Transverse colon (tissue), 4 donors: ENCODE measurements around the gene CDH13.

Source experiments
- POLR2A ChIP-seq: fragments of 450-650 bp; IDR thresholded peaks from one replicate; pipeline ENCODE4 v1.6.1; 2016; ENCODE audit warnings: antibody characterized with exemption, mild to moderate bottlenecking, moderate library complexity
- POLR2AphosphoS5 ChIP-seq, 3 donors: sonication (generic); formaldehyde crosslinking; IDR thresholded peaks; one replicate each; pipeline ENCODE4 v1.6.1; 2016; ENCODE audit warnings: antibody characterized with exemption in 3 of 3
- TF ChIP-seq, protein P1 (sequence below), 5 experiments: fragments of 200-600 bp in 3 of 5; fragments of 450-650 bp in 2 of 5; sonication (generic) in 3 of 5; IDR thresholded peaks; 1 replicate in 2 of 5; 2 replicates in 3 of 5; pipeline ENCODE4 v1.5.1; 2016 to 2017; ENCODE audit warnings: antibody characterized with exemption in 5 of 5, inconsistent platforms in 3 of 5, mild to moderate bottlenecking in 2 of 5, moderate library complexity in 1 of 5

DNA sequence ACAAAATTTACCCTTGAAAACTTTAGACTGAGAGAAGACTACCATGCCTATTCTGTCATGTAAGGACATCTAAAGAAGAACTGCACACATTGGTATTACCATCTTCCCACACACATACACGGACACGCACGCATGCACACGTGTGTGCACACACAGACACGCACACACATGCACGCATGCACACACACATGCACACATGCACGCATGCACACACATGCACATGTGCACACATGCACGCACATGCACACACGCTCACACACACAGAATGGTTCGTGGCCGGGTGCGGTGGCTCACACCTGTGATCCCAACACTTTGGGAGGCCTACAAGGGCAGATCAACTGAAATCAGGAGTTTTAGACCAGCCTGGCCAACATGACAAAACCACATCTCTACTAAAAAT is 884.1 kb downstream of the CDH13 start:
- TF ChIP-seq, protein P1, sequence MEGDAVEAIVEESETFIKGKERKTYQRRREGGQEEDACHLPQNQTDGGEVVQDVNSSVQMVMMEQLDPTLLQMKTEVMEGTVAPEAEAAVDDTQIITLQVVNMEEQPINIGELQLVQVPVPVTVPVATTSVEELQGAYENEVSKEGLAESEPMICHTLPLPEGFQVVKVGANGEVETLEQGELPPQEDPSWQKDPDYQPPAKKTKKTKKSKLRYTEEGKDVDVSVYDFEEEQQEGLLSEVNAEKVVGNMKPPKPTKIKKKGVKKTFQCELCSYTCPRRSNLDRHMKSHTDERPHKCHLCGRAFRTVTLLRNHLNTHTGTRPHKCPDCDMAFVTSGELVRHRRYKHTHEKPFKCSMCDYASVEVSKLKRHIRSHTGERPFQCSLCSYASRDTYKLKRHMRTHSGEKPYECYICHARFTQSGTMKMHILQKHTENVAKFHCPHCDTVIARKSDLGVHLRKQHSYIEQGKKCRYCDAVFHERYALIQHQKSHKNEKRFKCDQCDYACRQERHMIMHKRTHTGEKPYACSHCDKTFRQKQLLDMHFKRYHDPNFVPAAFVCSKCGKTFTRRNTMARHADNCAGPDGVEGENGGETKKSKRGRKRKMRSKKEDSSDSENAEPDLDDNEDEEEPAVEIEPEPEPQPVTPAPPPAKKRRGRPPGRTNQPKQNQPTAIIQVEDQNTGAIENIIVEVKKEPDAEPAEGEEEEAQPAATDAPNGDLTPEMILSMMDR (IDR thresholded peaks at IDR 0.05) = no peak
- TF ChIP-seq POLR2A (no peak), POLR2AphosphoS5 (IDR thresholded peaks at IDR 0.05) (no peak)
